Gastroesophageal sphincter (tissue), 3 donors: ENCODE measurements around the gene INVS.

Experiments used
- CTCF ChIP-seq, 4 experiments: fragments of 200-600 bp in 2 of 4; fragments of 450-650 bp in 2 of 4; sonication (generic) in 1 of 4; IDR thresholded peaks; one replicate each; pipeline ENCODE4 v1.5.1; 2017 to 2019; ENCODE audit warnings: antibody characterized with exemption in 4 of 4, mild to moderate bottlenecking in 2 of 4, moderate library complexity in 2 of 4
- POLR2A ChIP-seq, 2 donors: fragments of 450-650 bp; IDR thresholded peaks; one replicate each; pipeline ENCODE4 v1.6.1; 2017; ENCODE audit warnings: antibody characterized with exemption in 2 of 2, mild to moderate bottlenecking in 2 of 2, moderate library complexity in 1 of 2

- TF ChIP-seq POLR2A (IDR thresholded peaks at IDR 0.05), result no peak
- TF ChIP-seq CTCF (IDR thresholded peaks at IDR 0.05), result no peak
Observed at GRCh38 chr9:100191264-100191663, 92.2 kb downstream of the INVS start.
